GM12878 (cell line): ENCODE data around the gene USP17L5. TPM values are rescaled to one million over a fixed set of nuclear protein-coding genes. Genes with fewer than 3 reads are reported as not detected.

Experiments
- polyA plus RNA-seq, 11 experiments: library from polyadenylated mRNA; depleted of rRNA in 4 of 11; unstranded in 6 of 11; stranded (reverse) in 5 of 11; fragments of >200 nt; fragmentation: Nextera tagmentation in 4 of 11; fragmentation: Illumina TruSeq in 1 of 11; extraction: Ambion mirVana in 4 of 11; extraction: Trizol in 1 of 11; gene quantifications; 1 replicate in 1 of 11; 2 replicates in 10 of 11; pipeline versions ENCODE4 v1.2.1 to v1.2.3, GENCODE V29; 2011 to 2016; ENCODE audit warnings: inconsistent platforms in 2 of 11, missing spikeins in 2 of 11, low read depth in 1 of 11
- total RNA-seq, 4 experiments: library from RNA; depleted of rRNA in 3 of 4; stranded (reverse); fragments of >200 nt in 3 of 4; fragmentation: Illumina TruSeq in 1 of 4; extraction: Trizol in 1 of 4; gene quantifications; 2 replicates each; pipeline versions ENCODE4 v1.2.1 to v1.2.3, GENCODE V29; 2013 to 2021

USP17L5 gene
- total and polyA plus RNA-seq, 10 of the 15 experiments (the other 5 are each of a cell fraction or from before 2014, with no cell fraction given): not detected

Other genes starting within 250 kb of the USP17L5 start
Only the 7 nearest of the 20 such genes appear.
- gene USP17L24, start 14.2 kb upstream of the USP17L5 start, total RNA-seq (2014; rRNA removed): not detected in 2 replicates
- not detected in 2 replicates for gene USP17L24, start 14.2 kb upstream of the USP17L5 start, total RNA-seq (2014; rRNA removed; fragmentation: Illumina TruSeq; extraction: Trizol)
- not detected in 2 replicates for gene USP17L24, start 14.2 kb upstream of the USP17L5 start, total RNA-seq (2021)
- gene USP17L24, start 14.2 kb upstream of the USP17L5 start, polyA plus RNA-seq (2011; rRNA removed): not detected in 2 replicates
- gene USP17L24, start 14.2 kb upstream of the USP17L5 start, polyA plus RNA-seq (2014; fragmentation: Illumina TruSeq; extraction: Trizol): not detected in 2 replicates
- not detected for gene USP17L24, start 14.2 kb upstream of the USP17L5 start, polyA plus RNA-seq (2014; fragmentation: Nextera tagmentation; extraction: Ambion mirVana)
- not detected in 2 replicates for gene USP17L24, start 14.2 kb upstream of the USP17L5 start, polyA plus RNA-seq (2014; rRNA removed)
- not detected for gene USP17L24, start 14.2 kb upstream of the USP17L5 start, polyA plus RNA-seq (2016; fragmentation: Nextera tagmentation; extraction: Ambion mirVana)
- gene USP17L25, start 9.5 kb upstream of the USP17L5 start, total RNA-seq (2014; rRNA removed): not detected in 2 replicates
- not detected in 2 replicates for gene USP17L25, start 9.5 kb upstream of the USP17L5 start, total RNA-seq (2014; rRNA removed; fragmentation: Illumina TruSeq; extraction: Trizol)
- not detected in 2 replicates for gene USP17L25, start 9.5 kb upstream of the USP17L5 start, total RNA-seq (2021)
- not detected in 2 replicates for gene USP17L25, start 9.5 kb upstream of the USP17L5 start, polyA plus RNA-seq (2011; rRNA removed)
- gene USP17L25, start 9.5 kb upstream of the USP17L5 start, polyA plus RNA-seq (2014; fragmentation: Illumina TruSeq; extraction: Trizol): not detected in 2 replicates
- gene USP17L25, start 9.5 kb upstream of the USP17L5 start, polyA plus RNA-seq (2014; fragmentation: Nextera tagmentation; extraction: Ambion mirVana): not detected
- gene USP17L25, start 9.5 kb upstream of the USP17L5 start, polyA plus RNA-seq (2014; rRNA removed): not detected in 2 replicates
- gene USP17L25, start 9.5 kb upstream of the USP17L5 start, polyA plus RNA-seq (2016; fragmentation: Nextera tagmentation; extraction: Ambion mirVana): not detected
- gene USP17L26, start 4.7 kb upstream of the USP17L5 start, total RNA-seq (2014; rRNA removed): not detected in 2 replicates
- gene USP17L26, start 4.7 kb upstream of the USP17L5 start, total RNA-seq (2014; rRNA removed; fragmentation: Illumina TruSeq; extraction: Trizol): not detected in 2 replicates
- not detected in 2 replicates for gene USP17L26, start 4.7 kb upstream of the USP17L5 start, total RNA-seq (2021)
- not detected in 2 replicates for gene USP17L26, start 4.7 kb upstream of the USP17L5 start, polyA plus RNA-seq (2011; rRNA removed)
- gene USP17L26, start 4.7 kb upstream of the USP17L5 start, polyA plus RNA-seq (2014; fragmentation: Illumina TruSeq; extraction: Trizol): not detected in 2 replicates
- not detected for gene USP17L26, start 4.7 kb upstream of the USP17L5 start, polyA plus RNA-seq (2014; fragmentation: Nextera tagmentation; extraction: Ambion mirVana)
- not detected in 2 replicates for gene USP17L26, start 4.7 kb upstream of the USP17L5 start, polyA plus RNA-seq (2014; rRNA removed)
- not detected for gene USP17L26, start 4.7 kb upstream of the USP17L5 start, polyA plus RNA-seq (2016; fragmentation: Nextera tagmentation; extraction: Ambion mirVana)
- not detected in 2 replicates for gene USP17L27, start 4.7 kb downstream of the USP17L5 start, total RNA-seq (2014; rRNA removed)
- gene USP17L27, start 4.7 kb downstream of the USP17L5 start, total RNA-seq (2014; rRNA removed; fragmentation: Illumina TruSeq; extraction: Trizol): not detected in 2 replicates
- gene USP17L27, start 4.7 kb downstream of the USP17L5 start, total RNA-seq (2021): not detected in 2 replicates
- not detected in 2 replicates for gene USP17L27, start 4.7 kb downstream of the USP17L5 start, polyA plus RNA-seq (2011; rRNA removed)
- not detected in 2 replicates for gene USP17L27, start 4.7 kb downstream of the USP17L5 start, polyA plus RNA-seq (2014; fragmentation: Illumina TruSeq; extraction: Trizol)
- not detected for gene USP17L27, start 4.7 kb downstream of the USP17L5 start, polyA plus RNA-seq (2014; fragmentation: Nextera tagmentation; extraction: Ambion mirVana)
- gene USP17L27, start 4.7 kb downstream of the USP17L5 start, polyA plus RNA-seq (2014; rRNA removed): not detected in 2 replicates
- gene USP17L27, start 4.7 kb downstream of the USP17L5 start, polyA plus RNA-seq (2016; fragmentation: Nextera tagmentation; extraction: Ambion mirVana): not detected
- gene USP17L28, start 9.5 kb downstream of the USP17L5 start, total RNA-seq (2014; rRNA removed): not detected in 2 replicates
- not detected in 2 replicates for gene USP17L28, start 9.5 kb downstream of the USP17L5 start, total RNA-seq (2014; rRNA removed; fragmentation: Illumina TruSeq; extraction: Trizol)
- gene USP17L28, start 9.5 kb downstream of the USP17L5 start, total RNA-seq (2021): not detected in 2 replicates
- gene USP17L28, start 9.5 kb downstream of the USP17L5 start, polyA plus RNA-seq (2011; rRNA removed): not detected in 2 replicates
- gene USP17L28, start 9.5 kb downstream of the USP17L5 start, polyA plus RNA-seq (2014; fragmentation: Illumina TruSeq; extraction: Trizol): not detected in 2 replicates
- not detected for gene USP17L28, start 9.5 kb downstream of the USP17L5 start, polyA plus RNA-seq (2014; fragmentation: Nextera tagmentation; extraction: Ambion mirVana)
- not detected in 2 replicates for gene USP17L28, start 9.5 kb downstream of the USP17L5 start, polyA plus RNA-seq (2014; rRNA removed)
- gene USP17L28, start 9.5 kb downstream of the USP17L5 start, polyA plus RNA-seq (2016; fragmentation: Nextera tagmentation; extraction: Ambion mirVana): not detected
- gene USP17L29, start 14.2 kb downstream of the USP17L5 start, total RNA-seq (2014; rRNA removed): not detected in 2 replicates
- gene USP17L29, start 14.2 kb downstream of the USP17L5 start, total RNA-seq (2014; rRNA removed; fragmentation: Illumina TruSeq; extraction: Trizol): not detected in 2 replicates
- gene USP17L29, start 14.2 kb downstream of the USP17L5 start, total RNA-seq (2021): not detected in 2 replicates
- not detected in 2 replicates for gene USP17L29, start 14.2 kb downstream of the USP17L5 start, polyA plus RNA-seq (2011; rRNA removed)
- not detected in 2 replicates for gene USP17L29, start 14.2 kb downstream of the USP17L5 start, polyA plus RNA-seq (2014; fragmentation: Illumina TruSeq; extraction: Trizol)
- gene USP17L29, start 14.2 kb downstream of the USP17L5 start, polyA plus RNA-seq (2014; fragmentation: Nextera tagmentation; extraction: Ambion mirVana): not detected
- not detected in 2 replicates for gene USP17L29, start 14.2 kb downstream of the USP17L5 start, polyA plus RNA-seq (2014; rRNA removed)
- gene USP17L29, start 14.2 kb downstream of the USP17L5 start, polyA plus RNA-seq (2016; fragmentation: Nextera tagmentation; extraction: Ambion mirVana): not detected
- not detected in 2 replicates for gene USP17L30, start 23.7 kb downstream of the USP17L5 start, total RNA-seq (2014; rRNA removed)
- not detected in 2 replicates for gene USP17L30, start 23.7 kb downstream of the USP17L5 start, total RNA-seq (2014; rRNA removed; fragmentation: Illumina TruSeq; extraction: Trizol)
- not detected in 2 replicates for gene USP17L30, start 23.7 kb downstream of the USP17L5 start, total RNA-seq (2021)
- not detected in 2 replicates for gene USP17L30, start 23.7 kb downstream of the USP17L5 start, polyA plus RNA-seq (2011; rRNA removed)
- not detected in 2 replicates for gene USP17L30, start 23.7 kb downstream of the USP17L5 start, polyA plus RNA-seq (2014; fragmentation: Illumina TruSeq; extraction: Trizol)
- not detected for gene USP17L30, start 23.7 kb downstream of the USP17L5 start, polyA plus RNA-seq (2014; fragmentation: Nextera tagmentation; extraction: Ambion mirVana)
- not detected in 2 replicates for gene USP17L30, start 23.7 kb downstream of the USP17L5 start, polyA plus RNA-seq (2014; rRNA removed)
- not detected for gene USP17L30, start 23.7 kb downstream of the USP17L5 start, polyA plus RNA-seq (2016; fragmentation: Nextera tagmentation; extraction: Ambion mirVana)